Hepatocyte (in vitro differentiated cells): ENCODE results near the gene GARIN5B.

ENCODE experiments used
- CTCF ChIP-seq: fragments of 200-600 bp; sonication (generic); IDR thresholded peaks from 2 replicates; pipeline ENCODE4 v1.5.1; 2016; ENCODE audit warnings: antibody characterized with exemption, mild to moderate bottlenecking; ENCODE audit not compliant: poor library complexity
- EZH2 ChIP-seq: fragments of 200-600 bp; sonication (generic); IDR thresholded peaks from 2 replicates; pipeline ENCODE4 v1.6.1; 2016; ENCODE audit warnings: antibody characterized with exemption, mild to moderate bottlenecking, borderline replicate concordance
- EZH2phosphoT487 ChIP-seq: fragments of 200-600 bp; sonication (generic); IDR thresholded peaks from one replicate; pipeline ENCODE4 v1.6.1; 2018; ENCODE audit warnings: antibody characterized with exemption, mild to moderate bottlenecking, low read depth, moderate library complexity; ENCODE audit not compliant: unreplicated experiment, severe bottlenecking

DNA sequence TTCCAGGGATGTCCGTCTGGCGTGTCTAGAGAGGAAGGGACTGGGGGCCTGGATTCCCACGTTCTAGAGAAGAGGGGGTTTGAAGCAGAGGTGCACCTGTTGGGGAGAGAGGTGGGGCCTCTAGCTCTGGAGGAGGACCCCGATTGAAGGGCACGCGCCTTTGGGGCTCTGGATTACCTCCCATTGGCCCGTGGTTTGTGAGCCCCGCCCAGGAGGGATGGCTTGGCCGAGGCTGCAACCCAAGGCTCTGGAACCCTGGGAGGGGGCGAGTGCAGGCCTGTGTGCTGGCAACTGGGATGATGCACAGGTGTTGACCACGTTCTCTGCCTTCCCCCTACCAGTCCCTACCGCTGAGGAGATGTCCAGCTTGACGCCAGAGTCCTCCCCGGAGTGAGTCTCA is 58.1 kb downstream of the GARIN5B start:
- TF ChIP-seq CTCF (no peak), EZH2phosphoT487 (no peak), EZH2 (no peak)
